IMR-90 (cell line): ENCODE measurements around the gene AMACR. TPM values are rescaled to one million over a fixed set of nuclear protein-coding genes. Genes with fewer than 3 reads are reported as not detected.

ENCODE experiments used
- ATAC-seq: fragments of 200-7000 bp; cut with Tn5 transposase; 2 replicates; pipeline ENCODE4 v1.9.1; 2020; ENCODE audit warnings: low read depth, mild to moderate bottlenecking, moderate library complexity
- BruUV-seq: library from RNA; stranded (reverse); fragments of 400-500 nt; replicated peaks from 2 replicates; lab custom pipeline; 2021; lab: Mats Ljungman, UMichigan
- CTCF ChIA-PET: fragments of 300-600 bp; formaldehyde crosslinking; extraction: SDS; loops from one replicate; lab custom pipeline; 2021; ENCODE audit warnings: antibody characterized with exemption; lab: Yijun Ruan, JAX
- POLR2A ChIA-PET: fragments of 300-600 bp; sonication (Branson Sonifier 250); formaldehyde crosslinking; loops from one replicate; lab custom pipeline; 2022; ENCODE audit warnings: antibody characterized with exemption; ENCODE audit not compliant: unreplicated experiment; lab: Charles Lee
- DNase-seq: peaks from one replicate; pipeline ENCODE4 v3.0.0; 2013
- H2AFZ ChIP-seq: replicated peaks from 2 replicates; pipeline ENCODE3; 2013; ENCODE audit warnings: low read length, mild to moderate bottlenecking; ENCODE audit not compliant: poor library complexity
- H2AK5ac ChIP-seq: 2 replicates; pipeline ENCODE4 v1.6.1; 2013; ENCODE audit warnings: low read depth, low read length, inconsistent platforms
- H2AK9ac ChIP-seq: replicated peaks from 2 replicates; pipeline ENCODE3; 2013; ENCODE audit warnings: mild to moderate bottlenecking, low read depth, low read length, moderate library complexity; ENCODE audit not compliant: poor library complexity
- H2BK120ac ChIP-seq: 2 replicates; pipeline ENCODE4 v1.6.1; 2013; ENCODE audit warnings: low read depth, low read length, inconsistent platforms
- H2BK15ac ChIP-seq: 3 replicates; pipeline ENCODE4 v1.6.1; 2013; ENCODE audit warnings: low read depth, low read length, inconsistent platforms
- H2BK20ac ChIP-seq: 2 replicates; pipeline ENCODE4 v1.6.1; 2013; ENCODE audit warnings: low read depth, mild to moderate bottlenecking, inconsistent platforms, low read length, moderate library complexity
- H2BK5ac ChIP-seq: 2 replicates; pipeline ENCODE4 v1.6.1; 2013; ENCODE audit warnings: mild to moderate bottlenecking, low read depth, low read length, inconsistent platforms; ENCODE audit not compliant: poor library complexity, severe bottlenecking
- H3K14ac ChIP-seq: replicated peaks from 2 replicates; pipeline ENCODE4 v1.6.1; 2013; ENCODE audit warnings: low read depth, low read length, inconsistent platforms
- H3K18ac ChIP-seq: 2 replicates; pipeline ENCODE4 v1.6.1; 2013; ENCODE audit warnings: low read depth, low read length, control low read depth
- H3K23ac ChIP-seq: 2 replicates; pipeline ENCODE4 v1.6.1; 2013; ENCODE audit warnings: low read depth, low read length, inconsistent platforms
- H3K27ac ChIP-seq: 2 replicates; pipeline ENCODE4 v1.5.1; 2013; ENCODE audit warnings: mild to moderate bottlenecking, control low read depth, low read length; ENCODE audit not compliant: insufficient read depth
- H3K27me3 ChIP-seq: 2 replicates; pipeline ENCODE4 v1.6.1; 2013; ENCODE audit warnings: low read length; ENCODE audit not compliant: control insufficient read depth, insufficient read depth
- H3K36me3 ChIP-seq: 2 replicates; pipeline ENCODE4 v1.6.1; 2013; ENCODE audit warnings: low read length, mixed read lengths; ENCODE audit not compliant: control insufficient read depth, insufficient read depth
- H3K4ac ChIP-seq: 2 replicates; pipeline ENCODE4 v1.6.1; 2013; ENCODE audit warnings: low read depth, low read length, inconsistent platforms
- H3K4me1 ChIP-seq: 2 replicates; pipeline ENCODE4 v1.6.1; 2013; ENCODE audit warnings: low read length, mixed read lengths; ENCODE audit not compliant: control insufficient read depth, insufficient read depth
- H3K4me2 ChIP-seq: 2 replicates; pipeline ENCODE4 v1.6.1; 2013; ENCODE audit warnings: low read depth, mild to moderate bottlenecking, control low read depth, low read length, moderate library complexity
- H3K4me3 ChIP-seq: 2 replicates; pipeline ENCODE4 v1.5.1; 2013; ENCODE audit warnings: low read depth, mild to moderate bottlenecking, control low read depth, low read length, moderate library complexity; ENCODE audit not compliant: insufficient read depth
- H3K56ac ChIP-seq: 2 replicates; pipeline ENCODE4 v1.6.1; 2013; ENCODE audit warnings: low read length, inconsistent platforms; ENCODE audit not compliant: insufficient read depth; ENCODE audit errors: extremely low read depth
- H3K79me1 ChIP-seq, 2 experiments: 2 replicates each; pipeline ENCODE4 v1.6.1; 2013; ENCODE audit warnings: low read length in 2 of 2, inconsistent platforms in 1 of 2, low read depth in 1 of 2
- H3K9ac ChIP-seq: 2 replicates; pipeline ENCODE4 v1.6.1; 2013; ENCODE audit warnings: low read depth, low read length, control low read depth
- H3K9me1 ChIP-seq: 2 replicates; pipeline ENCODE4 v1.6.1; 2013; ENCODE audit warnings: low read length, inconsistent platforms; ENCODE audit not compliant: insufficient read depth
- H3K9me3 ChIP-seq: 2 replicates; pipeline ENCODE4 v1.6.1; 2013; ENCODE audit warnings: low read length; ENCODE audit not compliant: control insufficient read depth, insufficient read depth
- H4K20me1 ChIP-seq: 2 replicates; pipeline ENCODE4 v1.6.1; 2013; ENCODE audit warnings: low read length, inconsistent platforms; ENCODE audit not compliant: insufficient read depth
- H4K5ac ChIP-seq: 2 replicates; pipeline ENCODE4 v1.6.1; 2013; ENCODE audit warnings: mild to moderate bottlenecking, low read depth, low read length, control low read depth
- H4K8ac ChIP-seq, 2 experiments: 2 replicates each; pipeline ENCODE4 v1.6.1; 2013; ENCODE audit warnings: low read depth in 2 of 2, low read length in 2 of 2, control low read depth in 1 of 2, inconsistent platforms in 1 of 2
- H4K91ac ChIP-seq: 2 replicates; pipeline ENCODE4 v1.6.1; 2013; ENCODE audit warnings: low read depth, low read length, inconsistent platforms; ENCODE audit not compliant: insufficient read depth
- BHLHE40 ChIP-seq: fragments of 150-350 bp; IDR thresholded peaks from 2 replicates; pipeline ENCODE4 v1.6.1; 2016; ENCODE audit warnings: mild to moderate bottlenecking, low read depth, low read length
- CHD1 ChIP-seq: IDR thresholded peaks from 2 replicates; pipeline ENCODE4 v1.6.1; 2012; ENCODE audit warnings: low read depth, low read length, improper control_type of control experiment
- FOS ChIP-seq: fragments of 150-350 bp; IDR thresholded peaks from 2 replicates; pipeline ENCODE4 v1.6.1; 2016; ENCODE audit warnings: low read depth, low read length
- MAFK ChIP-seq: IDR thresholded peaks from 2 replicates; pipeline ENCODE4 v1.6.1; 2012; ENCODE audit warnings: low read depth, low read length, improper control_type of control experiment
- MAZ ChIP-seq: IDR thresholded peaks from 2 replicates; pipeline ENCODE4 v1.6.1; 2012; ENCODE audit warnings: low read depth, mild to moderate bottlenecking, low read length, improper control_type of control experiment, moderate library complexity, borderline replicate concordance
- NFE2L2 ChIP-seq: fragments of 150-350 bp; IDR thresholded peaks from 2 replicates; pipeline ENCODE4 v1.6.1; 2016; ENCODE audit warnings: low read depth, mild to moderate bottlenecking, low read length
- RAD21 ChIP-seq: IDR thresholded peaks from 2 replicates; pipeline ENCODE4 v1.6.1; 2012; ENCODE audit warnings: low read length, improper control_type of control experiment
- RFX5 ChIP-seq: IDR thresholded peaks from 2 replicates; pipeline ENCODE4 v1.8.0; 2012; ENCODE audit warnings: low read depth, mild to moderate bottlenecking, low read length, moderate library complexity
- SMC3 ChIP-seq: fragments of 150-350 bp; IDR thresholded peaks from 2 replicates; pipeline ENCODE4 v1.6.1; 2016; ENCODE audit warnings: low read depth, mild to moderate bottlenecking, antibody characterized with exemption, low read length, moderate library complexity
- WGBS, 2 experiments: methylation state at CpG; one replicate each; pipeline versions ENCODE4 v1.1.5 to v1.1.7; 2013; ENCODE audit warnings: missing lambda C conversion rate in 2 of 2; ENCODE audit not compliant: insufficient read length in 1 of 2; ENCODE audit errors: extremely low coverage in 2 of 2; 5-methylcytosine and 5-hydroxymethylcytosine counted together
- dilution Hi-C: fragments of 300-500 bp; cut with HindIII; formaldehyde crosslinking; loops from one replicate; pipeline ENCODE4 v1.14.3; 2018; ENCODE audit warnings: low sequenced_read_pairs; ENCODE audit not compliant: unreplicated experiment
- in situ Hi-C: fragments of 300-500 bp; cut with MboI; formaldehyde crosslinking; loops from 3 replicates; pipeline ENCODE4 v1.14.3; 2019; ENCODE audit warnings: low sequenced_read_pairs, inconsistent platforms, mixed read lengths
- intact Hi-C: fragments of 100-400 bp; cut with micrococcal nuclease; formaldehyde crosslinking; loops from 2 replicates; pipeline ENCODE4 v1.10.0; 2022
- polyA plus RNA-seq, 3 experiments: library from polyadenylated mRNA; depleted of rRNA; stranded (reverse); fragments of >200 nt; gene quantifications; 2 replicates each; pipeline ENCODE4 v1.2.3, GENCODE V29; 2012; ENCODE audit warnings: low replicate concordance in 1 of 3
- total RNA-seq: library from RNA; depleted of rRNA; stranded (reverse); fragments of >200 nt; gene quantifications from 2 replicates; pipeline ENCODE4 v1.2.3, GENCODE V29; 2012
- TF ChIP-seq, protein P1 (sequence below): conservative IDR thresholded peaks from 2 replicates; pipeline ENCODE4 v1.5.1; 2012; ENCODE audit warnings: mild to moderate bottlenecking, low read depth, low read length, improper control_type of control experiment
- TF ChIP-seq, protein P2 (sequence below): fragments of 150-350 bp; IDR thresholded peaks from 2 replicates; pipeline ENCODE4 v1.6.1; 2016; ENCODE audit warnings: low read depth, mild to moderate bottlenecking, low read length, moderate library complexity, borderline replicate concordance

The AMACR gene
- total and polyA plus RNA-seq, 2 of the 4 experiments (the other 2 are of a cell fraction), result 8.2 to 12.9 TPM

DNA sequence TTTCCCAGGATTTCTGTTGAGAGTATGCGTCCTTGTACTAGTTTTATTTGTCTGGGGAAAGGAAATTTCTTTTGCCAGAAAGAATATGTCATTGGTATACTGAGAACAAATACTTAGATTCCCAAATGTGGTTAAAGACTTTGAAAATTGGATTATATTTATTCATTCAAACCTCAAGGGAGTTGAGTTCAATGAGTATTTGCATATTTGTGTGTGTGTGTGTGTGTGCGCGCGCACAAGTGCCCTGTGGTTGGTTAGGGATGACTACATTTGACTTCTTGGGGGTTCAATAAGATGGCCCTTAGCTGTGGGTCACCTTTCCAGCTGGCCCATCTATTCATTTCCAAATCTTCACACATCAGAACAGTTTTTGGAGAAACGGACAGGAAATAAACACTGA is 66.8 kb downstream of the AMACR start:
- Histone ChIP-seq H3K4me2 (no peak overlapping the region), H4K8ac (no peak overlapping the region), H3K9ac (no peak overlapping the region), H4K20me1 (no peaks in the 10 kb centered on the region), H3K14ac (no peak overlapping the region), H2BK120ac (no peak overlapping the region), H4K91ac (no peak overlapping the region), H2BK15ac (no peak overlapping the region), H2AK9ac (no peak overlapping the region), H3K36me3 (no peaks in the 10 kb centered on the region), H3K4me3 (no peak overlapping the region), H3K79me1 (no peaks in the 10 kb centered on the region), H3K4me1 (no peaks in the 10 kb centered on the region), H2BK20ac (no peak overlapping the region), H3K27ac (no peak overlapping the region), H3K9me1 (no peaks in the 10 kb centered on the region), H3K56ac (no peak overlapping the region), H3K4ac (no peak overlapping the region), H3K23ac (no peak overlapping the region), H2AFZ (no peak overlapping the region), H3K9me3 (peaks cover 5% of the 10 kb centered on the region; the same call in 1 of the 2 replicates), H3K18ac (no peak overlapping the region), H4K5ac (no peak overlapping the region), H3K27me3 (peaks cover 78% of the 10 kb centered on the region), H2BK5ac (no peak overlapping the region), H2AK5ac (no peak overlapping the region)
- no TSS peak for BruUV-seq
- in situ Hi-C loops (no loop called here), dilution Hi-C loops (no loop called here), intact Hi-C loops (no loop called here)
- no peak for DNase-seq
- CTCF ChIA-PET, result no interaction called here
- no CpG with 5 or more reads among the region's 5 CpGs for WGBS, 2 experiments
- ATAC-seq, result no peak
- TF ChIP-seq FOS (no peak), BHLHE40 (no peak), RFX5 (no peak), MAFK (no peak), NFE2L2 (no peak), SMC3 (no peak), MAZ (no peak), CHD1 (no peak), RAD21 (no peak)
- TF ChIP-seq, protein P1, sequence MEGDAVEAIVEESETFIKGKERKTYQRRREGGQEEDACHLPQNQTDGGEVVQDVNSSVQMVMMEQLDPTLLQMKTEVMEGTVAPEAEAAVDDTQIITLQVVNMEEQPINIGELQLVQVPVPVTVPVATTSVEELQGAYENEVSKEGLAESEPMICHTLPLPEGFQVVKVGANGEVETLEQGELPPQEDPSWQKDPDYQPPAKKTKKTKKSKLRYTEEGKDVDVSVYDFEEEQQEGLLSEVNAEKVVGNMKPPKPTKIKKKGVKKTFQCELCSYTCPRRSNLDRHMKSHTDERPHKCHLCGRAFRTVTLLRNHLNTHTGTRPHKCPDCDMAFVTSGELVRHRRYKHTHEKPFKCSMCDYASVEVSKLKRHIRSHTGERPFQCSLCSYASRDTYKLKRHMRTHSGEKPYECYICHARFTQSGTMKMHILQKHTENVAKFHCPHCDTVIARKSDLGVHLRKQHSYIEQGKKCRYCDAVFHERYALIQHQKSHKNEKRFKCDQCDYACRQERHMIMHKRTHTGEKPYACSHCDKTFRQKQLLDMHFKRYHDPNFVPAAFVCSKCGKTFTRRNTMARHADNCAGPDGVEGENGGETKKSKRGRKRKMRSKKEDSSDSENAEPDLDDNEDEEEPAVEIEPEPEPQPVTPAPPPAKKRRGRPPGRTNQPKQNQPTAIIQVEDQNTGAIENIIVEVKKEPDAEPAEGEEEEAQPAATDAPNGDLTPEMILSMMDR, result no peak
- TF ChIP-seq, protein P2, sequence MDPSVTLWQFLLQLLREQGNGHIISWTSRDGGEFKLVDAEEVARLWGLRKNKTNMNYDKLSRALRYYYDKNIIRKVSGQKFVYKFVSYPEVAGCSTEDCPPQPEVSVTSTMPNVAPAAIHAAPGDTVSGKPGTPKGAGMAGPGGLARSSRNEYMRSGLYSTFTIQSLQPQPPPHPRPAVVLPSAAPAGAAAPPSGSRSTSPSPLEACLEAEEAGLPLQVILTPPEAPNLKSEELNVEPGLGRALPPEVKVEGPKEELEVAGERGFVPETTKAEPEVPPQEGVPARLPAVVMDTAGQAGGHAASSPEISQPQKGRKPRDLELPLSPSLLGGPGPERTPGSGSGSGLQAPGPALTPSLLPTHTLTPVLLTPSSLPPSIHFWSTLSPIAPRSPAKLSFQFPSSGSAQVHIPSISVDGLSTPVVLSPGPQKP, result no peak
- POLR2A ChIA-PET, result no interaction called here
